ENCODE measurements around the gene C1QTNF1. TPM values are rescaled to one million over a fixed set of nuclear protein-coding genes. Genes with fewer than 3 reads are reported as not detected.

C1QTNF1 gene
- polyA plus RNA-seq, 1 donor (not counting 4 experiments of a cell fraction or from before 2014, with no cell fraction given) = 6.6 TPM

GRCh38 chr17:78990349-78991016, 33.5 kb upstream of the C1QTNF1 start:
- FAIRE-seq = no peak
- dilution Hi-C loops (cut with MboI; ENCODE audit: extremely low pct_ligation_motif_present, low sequenced_read_pairs) = no loop called here

GRCh38 chr17:78991017-78991738, 32.8 kb upstream of the C1QTNF1 start:
- dilution Hi-C loops (cut with MboI; ENCODE audit: extremely low pct_ligation_motif_present, low sequenced_read_pairs) = no loop called here
- no peak overlapping the region for H3K27ac ChIP-seq (ENCODE audit: control insufficient read depth, insufficient read depth, low read length)
- peaks cover 38% of the 10 kb centered on the region for H3K79me2 ChIP-seq (ENCODE audit: control insufficient read depth, insufficient read depth, low read length)
- no peak overlapping the region for H3K4me3 ChIP-seq (ENCODE audit: control insufficient read depth in 2 of 3, extremely low read depth in 1 of 3, insufficient read depth in 2 of 3, low read depth in 1 of 3, low read length in 3 of 3)
- DNase-seq (ENCODE audit: low read depth, low spot score) (no peak), FAIRE-seq (no peak)
- H4K20me1 ChIP-seq (ENCODE audit: control insufficient read depth, extremely low read depth, insufficient read depth, low read length) = peaks cover 4% of the 10 kb centered on the region
- H3K36me3 ChIP-seq (ENCODE audit: control insufficient read depth in 2 of 2, extremely low read depth in 1 of 2, insufficient read depth in 2 of 2, low read length in 2 of 2) = peaks cover 31 to 46% of the 10 kb centered on the region in 2 experiments
- peaks cover 22% of the 10 kb centered on the region for H3K4me1 ChIP-seq (ENCODE audit: control insufficient read depth, extremely low read depth, insufficient read depth, low read length)
- H3K9me1 ChIP-seq (ENCODE audit: control insufficient read depth, extremely low read depth, insufficient read depth, low read length) = no peaks in the 10 kb centered on the region
- no peak overlapping the region for H3K4me2 ChIP-seq (ENCODE audit: control insufficient read depth, extremely low read depth, insufficient read depth, low read depth, low read length)
- no peak overlapping the region for H2AFZ ChIP-seq (ENCODE audit: control insufficient read depth, low read length)
- no peak for TF ChIP-seq CTCF (optimal IDR thresholded peaks at IDR 0.05 in 1 of 3, IDR thresholded peaks at IDR 0.05 in 1 of 3, conservative IDR thresholded peaks at IDR 0.05 in 1 of 3; ENCODE audit: extremely low read depth in 1 of 3, insufficient read depth in 2 of 3, low read length in 3 of 3)
- no peak for TF ChIP-seq EZH2 (IDR thresholded peaks at IDR 0.05; ENCODE audit: low read length)
- H3K27me3 ChIP-seq (ENCODE audit: control insufficient read depth, extremely low read depth, insufficient read depth, low read length) = no peaks in the 10 kb centered on the region
- H3K9ac ChIP-seq (ENCODE audit: control insufficient read depth, extremely low read depth, insufficient read depth, low read length) = no peak overlapping the region
- H3K9me3 ChIP-seq (ENCODE audit: control insufficient read depth, low read depth, low read length) = no peaks in the 10 kb centered on the region

More at GRCh38 chr17:78990349-78991016, 33.5 kb upstream of the C1QTNF1 start:
- no peak for DNase-seq (ENCODE audit: low read depth, low spot score)
- peaks cover 29% of the 10 kb centered on the region for H3K4me1 ChIP-seq (ENCODE audit: control insufficient read depth, extremely low read depth, insufficient read depth, low read length)
- H3K9me1 ChIP-seq (ENCODE audit: control insufficient read depth, extremely low read depth, insufficient read depth, low read length) = no peaks in the 10 kb centered on the region
- H3K9me3 ChIP-seq (ENCODE audit: control insufficient read depth, low read depth, low read length) = no peaks in the 10 kb centered on the region
- H4K20me1 ChIP-seq (ENCODE audit: control insufficient read depth, extremely low read depth, insufficient read depth, low read length) = peaks cover 4% of the 10 kb centered on the region
- no peak overlapping the region for H3K4me3 ChIP-seq (ENCODE audit: control insufficient read depth in 2 of 3, extremely low read depth in 1 of 3, insufficient read depth in 2 of 3, low read depth in 1 of 3, low read length in 3 of 3)
- H3K36me3 ChIP-seq (ENCODE audit: control insufficient read depth in 2 of 2, extremely low read depth in 1 of 2, insufficient read depth in 2 of 2, low read length in 2 of 2) = peaks cover 31 to 39% of the 10 kb centered on the region in 2 experiments
- peaks cover 31% of the 10 kb centered on the region for H3K79me2 ChIP-seq (ENCODE audit: control insufficient read depth, insufficient read depth, low read length)
- TF ChIP-seq EZH2 (IDR thresholded peaks at IDR 0.05; ENCODE audit: low read length) = no peak
- TF ChIP-seq CTCF (optimal IDR thresholded peaks at IDR 0.05 in 1 of 3, IDR thresholded peaks at IDR 0.05 in 1 of 3, conservative IDR thresholded peaks at IDR 0.05 in 1 of 3; ENCODE audit: extremely low read depth in 1 of 3, insufficient read depth in 2 of 3, low read length in 3 of 3) = no peak
- no peak overlapping the region for H2AFZ ChIP-seq (ENCODE audit: control insufficient read depth, low read length)
- no peak overlapping the region for H3K27ac ChIP-seq (ENCODE audit: control insufficient read depth, insufficient read depth, low read length)
- no peak overlapping the region for H3K9ac ChIP-seq (ENCODE audit: control insufficient read depth, extremely low read depth, insufficient read depth, low read length)
- no peaks in the 10 kb centered on the region for H3K27me3 ChIP-seq (ENCODE audit: control insufficient read depth, extremely low read depth, insufficient read depth, low read length)
- H3K4me2 ChIP-seq (ENCODE audit: control insufficient read depth, extremely low read depth, insufficient read depth, low read depth, low read length) = no peak overlapping the region
